HepG2 (cell line): ENCODE results near the gene JPH3. TPM values are rescaled to one million over a fixed set of nuclear protein-coding genes. Genes with fewer than 3 reads are reported as not detected.

Experiments
- ATAC-seq: fragments of 200-7000 bp; cut with Tn5 transposase; 3 replicates; pipeline ENCODE4 v1.9.1; 2020; ENCODE audit warnings: mild to moderate bottlenecking, moderate library complexity
- BruUV-seq: library from RNA; stranded (reverse); fragments of 400-500 nt; replicated peaks from 2 replicates; lab custom pipeline; 2021; lab: Mats Ljungman, UMichigan
- CTCF ChIA-PET: fragments of 300-600 bp; formaldehyde crosslinking; extraction: SDS; loops from one replicate; lab custom pipeline; 2021; ENCODE audit warnings: low total read pairs, inconsistent platforms, low intra/inter-chr PET ratio; lab: Yijun Ruan, JAX
- POLR2A ChIA-PET: fragments of 350-600 bp; sonication (Branson Sonifier 250); formaldehyde crosslinking; loops from one replicate; lab custom pipeline; 2020; ENCODE audit warnings: antibody characterized with exemption, inconsistent platforms; lab: Yijun Ruan, JAX
- DNase-seq: peaks from one replicate; pipeline ENCODE4 v3.0.0-alpha.2; 2015; ENCODE audit warnings: low spot score
- FAIRE-seq: peaks from 3 replicates; lab custom pipeline; 2011; peaks lifted over from hg19 to GRCh38; lab: Jason Lieb, UNC
- H2AFZ ChIP-seq: one replicate; pipeline ENCODE4 v1.6.1; 2011; ENCODE audit warnings: low read length, inconsistent platforms
- H3K27ac ChIP-seq: fragments of 300-600 bp; 3 replicates; pipeline ENCODE4 v1.8.0; 2011; ENCODE audit warnings: mixed run types, mild to moderate bottlenecking, mixed read lengths, low read length, inconsistent platforms; ENCODE audit not compliant: insufficient read depth; ENCODE audit errors: extremely low read length
- H3K27me3 ChIP-seq, 2 experiments: fragments of 200-600 bp in 1 of 2; 2 replicates in 1 of 2; 3 replicates in 1 of 2; pipeline versions ENCODE4 v1.6.0 to v1.8.0; 2011; ENCODE audit warnings: low read length in 2 of 2, mild to moderate bottlenecking in 2 of 2, moderate library complexity in 2 of 2, inconsistent platforms in 1 of 2; ENCODE audit not compliant: insufficient read depth in 2 of 2, control insufficient read depth in 1 of 2
- H3K36me3 ChIP-seq, 2 experiments: fragments of 200-600 bp in 1 of 2; replicated peaks in 1 of 2; 2 replicates in 1 of 2; 3 replicates in 1 of 2; pipeline versions ENCODE4 v1.5.1 to v1.8.0; 2011; ENCODE audit warnings: low read length in 2 of 2, inconsistent platforms in 1 of 2; ENCODE audit not compliant: insufficient read depth in 2 of 2, control insufficient read depth in 1 of 2
- H3K4me1 ChIP-seq: 2 replicates; pipeline ENCODE4 v1.5.1; 2012; ENCODE audit warnings: low read length, inconsistent platforms; ENCODE audit not compliant: insufficient read depth
- H3K4me2 ChIP-seq: 2 replicates; pipeline ENCODE4 v1.6.0; 2011; ENCODE audit warnings: low read depth, low read length, inconsistent platforms
- H3K4me3 ChIP-seq, 3 experiments: fragments of 200-600 bp in 1 of 3; sonication (generic), shearing (Covaris generic) in 1 of 3; replicated peaks in 1 of 3; 2 replicates each; pipeline ENCODE4 v1.5.1; 2011 to 2016; ENCODE audit warnings: low read length in 3 of 3, inconsistent platforms in 2 of 3, low read depth in 2 of 3, mild to moderate bottlenecking in 2 of 3, control low read depth in 1 of 3, mixed read lengths in 1 of 3; ENCODE audit not compliant: insufficient read depth in 1 of 3
- H3K79me2 ChIP-seq: one replicate; pipeline ENCODE4 v1.6.1; 2011; ENCODE audit warnings: low read length, inconsistent platforms; ENCODE audit not compliant: insufficient read depth
- H3K9ac ChIP-seq: 2 replicates; pipeline ENCODE4 v1.6.0; 2011; ENCODE audit warnings: mild to moderate bottlenecking, low read depth, low read length, inconsistent platforms; ENCODE audit not compliant: insufficient read depth
- H3K9me3 ChIP-seq: 2 replicates; pipeline ENCODE4 v1.5.1; 2012; ENCODE audit warnings: mild to moderate bottlenecking, low read length
- H4K20me1 ChIP-seq: 2 replicates; pipeline ENCODE4 v1.6.0; 2011; ENCODE audit warnings: inconsistent platforms, mild to moderate bottlenecking, low read length, moderate library complexity; ENCODE audit not compliant: insufficient read depth
- EZH2 ChIP-seq: conservative IDR thresholded peaks from 2 replicates; pipeline ENCODE4 v1.6.1; 2012; ENCODE audit warnings: mild to moderate bottlenecking, low read depth, low read length, moderate library complexity
- KDM5A ChIP-seq: fragments of 200-600 bp; sonication (generic); IDR thresholded peaks from 2 replicates; pipeline ENCODE4 v1.7.0; 2018; ENCODE audit warnings: antibody characterized with exemption, mild to moderate bottlenecking, low read length, borderline replicate concordance
- SYNCRIP ChIP-seq: fragments of 200-400 bp; formaldehyde crosslinking; IDR thresholded peaks from 2 replicates; pipeline ENCODE4 v1.6.1; 2018; ENCODE audit warnings: mild to moderate bottlenecking, low read depth, low read length; ENCODE audit not compliant: insufficient read depth
- ZFP62 ChIP-seq: sonication (generic); formaldehyde crosslinking; IDR thresholded peaks from 2 replicates; pipeline ENCODE4 v1.4.0; 2020; ENCODE audit warnings: missing genetic modification reagents
- ZNF207 ChIP-seq: fragments of 450-650 bp; IDR thresholded peaks from 2 replicates; pipeline ENCODE4 v1.6.1; 2016; ENCODE audit warnings: antibody characterized with exemption, borderline replicate concordance
- WGBS: methylation state at CpG from one replicate; pipeline ENCODE4 v1.1.6; 2017; ENCODE audit warnings: low lambda C conversion rate; 5-methylcytosine and 5-hydroxymethylcytosine counted together
- in situ Hi-C: cut with HindIII; loops from 2 replicates; pipeline ENCODE4 v1.10.0; 2017; ENCODE audit warnings: low pct_unique_long_range_greater_than_20kb; ENCODE audit not compliant: extremely low pct_ligation_motif_present
- intact Hi-C: fragments of 100-400 bp; cut with micrococcal nuclease; formaldehyde crosslinking; loops from one replicate; pipeline ENCODE4 v1.10.0; 2022; ENCODE audit not compliant: unreplicated experiment
- polyA plus RNA-seq, 8 experiments: library from polyadenylated mRNA; depleted of rRNA in 3 of 8; stranded (reverse) in 7 of 8; unstranded in 1 of 8; fragments of >200 nt; fragmentation: Illumina TruSeq in 4 of 8; extraction: Trizol in 4 of 8; gene quantifications; 2 replicates each; pipeline versions ENCODE4 v1.2.1 to v1.2.3, GENCODE V29; 2011 to 2016; ENCODE audit warnings: low read depth in 4 of 8, missing spikeins in 1 of 8, mixed read lengths in 1 of 8; ENCODE audit not compliant: insufficient read depth in 1 of 8
- total RNA-seq, 5 experiments: library from RNA; depleted of rRNA; stranded (reverse); fragments of >200 nt; fragmentation: Illumina TruSeq; extraction: Trizol; gene quantifications; 2 replicates each; pipeline ENCODE4 v1.2.3, GENCODE V29; 2016; ENCODE audit warnings: low read depth in 1 of 5
- TF ChIP-seq, protein P1 (sequence below): sonication (generic); formaldehyde crosslinking; IDR thresholded peaks from 2 replicates; pipeline ENCODE4 v1.4.0; 2020; ENCODE audit warnings: missing genetic modification reagents
- TF ChIP-seq, protein P2 (sequence below): sonication (generic); formaldehyde crosslinking; IDR thresholded peaks from 2 replicates; pipeline ENCODE4 v1.4.0; 2020; ENCODE audit warnings: missing genetic modification reagents, mild to moderate bottlenecking, borderline replicate concordance

The JPH3 gene
- total and polyA plus RNA-seq, 2 of the 13 experiments (the other 11 are each of a cell fraction or from before 2014, with no cell fraction given), result not detected

DNA sequence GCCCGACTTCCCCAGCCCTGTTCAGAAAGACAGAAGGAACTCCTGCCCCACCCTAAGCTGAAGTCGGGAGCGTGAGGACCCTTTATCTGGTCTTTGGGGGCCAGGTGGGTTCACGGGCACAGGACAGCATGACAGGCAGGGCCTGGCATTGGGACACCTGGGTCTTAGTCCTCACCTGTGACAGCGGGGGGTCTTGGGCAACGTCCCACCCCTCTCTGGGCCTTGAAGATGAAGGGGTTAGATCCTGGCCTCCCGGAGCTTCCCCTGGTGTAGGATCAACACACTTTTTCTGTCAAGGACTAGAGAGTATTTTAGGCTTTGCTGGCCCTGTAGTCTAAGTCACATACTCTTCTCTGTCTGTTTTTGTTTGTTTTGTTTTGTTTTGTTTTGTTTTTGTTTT, 65.1 kb downstream of the JPH3 start:
- Histone ChIP-seq H3K4me3 (no peak overlapping the region), H3K27me3 (peaks cover 41 to 91% of the 10 kb centered on the region in 2 experiments), H2AFZ (no peak overlapping the region), H4K20me1 (peaks cover 7% of the 10 kb centered on the region; the same call in 1 of the 2 replicates), H3K4me2 (no peak overlapping the region), H3K4me1 (no peaks in the 10 kb centered on the region), H3K36me3 (no peaks in the 10 kb centered on the region), H3K9me3 (no peaks in the 10 kb centered on the region), H3K79me2 (no peaks in the 10 kb centered on the region), H3K27ac (no peak overlapping the region), H3K9ac (no peak overlapping the region)
- TF ChIP-seq, protein P1, sequence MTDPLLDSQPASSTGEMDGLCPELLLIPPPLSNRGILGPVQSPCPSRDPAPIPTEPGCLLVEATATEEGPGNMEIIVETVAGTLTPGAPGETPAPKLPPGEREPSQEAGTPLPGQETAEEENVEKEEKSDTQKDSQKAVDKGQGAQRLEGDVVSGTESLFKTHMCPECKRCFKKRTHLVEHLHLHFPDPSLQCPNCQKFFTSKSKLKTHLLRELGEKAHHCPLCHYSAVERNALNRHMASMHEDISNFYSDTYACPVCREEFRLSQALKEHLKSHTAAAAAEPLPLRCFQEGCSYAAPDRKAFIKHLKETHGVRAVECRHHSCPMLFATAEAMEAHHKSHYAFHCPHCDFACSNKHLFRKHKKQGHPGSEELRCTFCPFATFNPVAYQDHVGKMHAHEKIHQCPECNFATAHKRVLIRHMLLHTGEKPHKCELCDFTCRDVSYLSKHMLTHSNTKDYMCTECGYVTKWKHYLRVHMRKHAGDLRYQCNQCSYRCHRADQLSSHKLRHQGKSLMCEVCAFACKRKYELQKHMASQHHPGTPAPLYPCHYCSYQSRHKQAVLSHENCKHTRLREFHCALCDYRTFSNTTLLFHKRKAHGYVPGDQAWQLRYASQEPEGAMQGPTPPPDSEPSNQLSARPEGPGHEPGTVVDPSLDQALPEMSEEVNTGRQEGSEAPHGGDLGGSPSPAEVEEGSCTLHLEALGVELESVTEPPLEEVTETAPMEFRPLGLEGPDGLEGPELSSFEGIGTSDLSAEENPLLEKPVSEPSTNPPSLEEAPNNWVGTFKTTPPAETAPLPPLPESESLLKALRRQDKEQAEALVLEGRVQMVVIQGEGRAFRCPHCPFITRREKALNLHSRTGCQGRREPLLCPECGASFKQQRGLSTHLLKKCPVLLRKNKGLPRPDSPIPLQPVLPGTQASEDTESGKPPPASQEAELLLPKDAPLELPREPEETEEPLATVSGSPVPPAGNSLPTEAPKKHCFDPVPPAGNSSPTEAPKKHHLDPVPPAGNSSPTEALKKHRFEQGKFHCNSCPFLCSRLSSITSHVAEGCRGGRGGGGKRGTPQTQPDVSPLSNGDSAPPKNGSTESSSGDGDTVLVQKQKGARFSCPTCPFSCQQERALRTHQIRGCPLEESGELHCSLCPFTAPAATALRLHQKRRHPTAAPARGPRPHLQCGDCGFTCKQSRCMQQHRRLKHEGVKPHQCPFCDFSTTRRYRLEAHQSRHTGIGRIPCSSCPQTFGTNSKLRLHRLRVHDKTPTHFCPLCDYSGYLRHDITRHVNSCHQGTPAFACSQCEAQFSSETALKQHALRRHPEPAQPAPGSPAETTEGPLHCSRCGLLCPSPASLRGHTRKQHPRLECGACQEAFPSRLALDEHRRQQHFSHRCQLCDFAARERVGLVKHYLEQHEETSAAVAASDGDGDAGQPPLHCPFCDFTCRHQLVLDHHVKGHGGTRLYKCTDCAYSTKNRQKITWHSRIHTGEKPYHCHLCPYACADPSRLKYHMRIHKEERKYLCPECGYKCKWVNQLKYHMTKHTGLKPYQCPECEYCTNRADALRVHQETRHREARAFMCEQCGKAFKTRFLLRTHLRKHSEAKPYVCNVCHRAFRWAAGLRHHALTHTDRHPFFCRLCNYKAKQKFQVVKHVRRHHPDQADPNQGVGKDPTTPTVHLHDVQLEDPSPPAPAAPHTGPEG (CRISPR knock-in tag), result no peak
- TF ChIP-seq, protein P2, sequence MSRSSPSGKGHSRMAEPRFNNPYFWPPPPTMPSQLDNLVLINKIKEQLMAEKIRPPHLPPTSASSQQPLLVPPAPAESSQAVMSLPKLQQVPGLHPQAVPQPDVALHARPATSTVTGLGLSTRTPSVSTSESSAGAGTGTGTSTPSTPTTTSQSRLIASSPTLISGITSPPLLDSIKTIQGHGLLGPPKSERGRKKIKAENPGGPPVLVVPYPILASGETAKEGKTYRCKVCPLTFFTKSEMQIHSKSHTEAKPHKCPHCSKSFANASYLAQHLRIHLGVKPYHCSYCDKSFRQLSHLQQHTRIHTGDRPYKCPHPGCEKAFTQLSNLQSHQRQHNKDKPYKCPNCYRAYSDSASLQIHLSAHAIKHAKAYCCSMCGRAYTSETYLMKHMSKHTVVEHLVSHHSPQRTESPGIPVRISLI (CRISPR knock-in tag), result no peak
- TF ChIP-seq SYNCRIP (no peak), EZH2 (0 out of 2 replicates have a peak, but pooled peaks have one; percentile 78), ZFP62 (no peak), ZNF207 (no peak), KDM5A (no peak)
- ATAC-seq (no peak), DNase-seq (no peak), FAIRE-seq (no peak)
- intact Hi-C loops, result loop anchor here (10.0 kb wide), 1 partner anchor 63 kb away; the partner anchor contains the start of gene JPH3
- POLR2A ChIA-PET, result no interaction called here
- BruUV-seq, result no TSS peak
- in situ Hi-C loops, result no loop called here
- WGBS, result 18% methylated on average over 5 of the region's 7 CpGs
- CTCF ChIA-PET, result no interaction called here
